Keratinocyte (primary cell): ENCODE data around the gene PARD3. TPM values are rescaled to one million over a fixed set of nuclear protein-coding genes. Genes with fewer than 3 reads are reported as not detected.

Experiments used
- DNase-seq: peaks from one replicate; pipeline ENCODE4 v3.0.0-alpha.2; 2011; ENCODE audit warnings: low read depth, missing footprints, low spot score
- FAIRE-seq: peaks from 2 replicates; lab custom pipeline; 2011; peaks lifted over from hg19 to GRCh38; lab: Jason Lieb, UNC
- H2AFZ ChIP-seq: 2 replicates; pipeline ENCODE4 v1.6.0; 2012; ENCODE audit warnings: low read length, control low read depth, inconsistent platforms; ENCODE audit not compliant: control insufficient read depth
- H3K27ac ChIP-seq: 2 replicates; pipeline ENCODE4 v1.5.1; 2011; ENCODE audit warnings: low read length; ENCODE audit not compliant: control insufficient read depth, insufficient read depth
- H3K27me3 ChIP-seq: 3 replicates; pipeline ENCODE4 v1.6.0; 2011; ENCODE audit warnings: low read length; ENCODE audit not compliant: control insufficient read depth, insufficient read depth; ENCODE audit errors: extremely low read depth
- H3K36me3 ChIP-seq, 2 experiments: 2 replicates in 1 of 2; 3 replicates in 1 of 2; pipeline ENCODE4 v1.5.1; 2011; ENCODE audit warnings: low read length in 2 of 2, mild to moderate bottlenecking in 1 of 2; ENCODE audit not compliant: control insufficient read depth in 2 of 2, insufficient read depth in 2 of 2; ENCODE audit errors: extremely low read depth in 1 of 2
- H3K4me1 ChIP-seq: 3 replicates; pipeline ENCODE4 v1.5.1; 2011; ENCODE audit warnings: low read length; ENCODE audit not compliant: control insufficient read depth, insufficient read depth; ENCODE audit errors: extremely low read depth
- H3K4me2 ChIP-seq: 3 replicates; pipeline ENCODE4 v1.6.0; 2011; ENCODE audit warnings: low read depth, low read length; ENCODE audit not compliant: control insufficient read depth, insufficient read depth; ENCODE audit errors: extremely low read depth
- H3K4me3 ChIP-seq, 3 experiments: fragments of 200-600 bp in 1 of 3; sonication (generic) in 1 of 3; 2 replicates in 2 of 3; 3 replicates in 1 of 3; pipeline ENCODE4 v1.5.1; 2011 to 2016; ENCODE audit warnings: low read length in 3 of 3, mild to moderate bottlenecking in 3 of 3, control low read depth in 2 of 3, inconsistent platforms in 1 of 3, low read depth in 1 of 3, mixed read lengths in 1 of 3, mixed run types in 1 of 3, moderate library complexity in 1 of 3; ENCODE audit not compliant: control insufficient read depth in 2 of 3, insufficient read depth in 2 of 3; ENCODE audit errors: extremely low read depth in 1 of 3
- H3K79me2 ChIP-seq: 2 replicates; pipeline ENCODE4 v1.6.0; 2012; ENCODE audit warnings: low read length; ENCODE audit not compliant: control insufficient read depth, insufficient read depth
- H3K9ac ChIP-seq: 3 replicates; pipeline ENCODE4 v1.6.0; 2011; ENCODE audit warnings: low read length; ENCODE audit not compliant: control insufficient read depth, insufficient read depth; ENCODE audit errors: extremely low read depth
- H3K9me1 ChIP-seq: 3 replicates; pipeline ENCODE4 v1.6.0; 2011; ENCODE audit warnings: low read length; ENCODE audit not compliant: control insufficient read depth, insufficient read depth; ENCODE audit errors: extremely low read depth
- H3K9me3 ChIP-seq: 2 replicates; pipeline ENCODE4 v1.5.1; 2012; ENCODE audit warnings: low read depth, low read length; ENCODE audit not compliant: control insufficient read depth
- H4K20me1 ChIP-seq: 3 replicates; pipeline ENCODE4 v1.6.0; 2011; ENCODE audit warnings: low read length; ENCODE audit not compliant: control insufficient read depth, insufficient read depth; ENCODE audit errors: extremely low read depth
- EZH2 ChIP-seq: IDR thresholded peaks from one replicate; pipeline ENCODE4 v1.6.1; 2012; ENCODE audit warnings: inconsistent platforms, mild to moderate bottlenecking, low read length, moderate library complexity
- dilution Hi-C: fragments of 300-500 bp; cut with MboI; formaldehyde crosslinking; loops from one replicate; pipeline ENCODE4 v1.7.0; 2020; ENCODE audit warnings: low sequenced_read_pairs; ENCODE audit not compliant: extremely low pct_ligation_motif_present
- polyA plus RNA-seq, 5 experiments: library from polyadenylated mRNA; depleted of rRNA in 3 of 5; stranded (reverse) in 3 of 5; stranded (forward) in 1 of 5; unstranded in 1 of 5; fragments of >200 nt; gene quantifications; 1 replicate in 1 of 5; 2 replicates in 3 of 5; 3 replicates in 1 of 5; pipeline versions ENCODE4 v1.2.1 to v1.2.3, GENCODE V29; 2011 to 2012; ENCODE audit warnings: missing spikeins in 2 of 5, low read depth in 1 of 5, low replicate concordance in 1 of 5
- TF ChIP-seq, protein P1 (sequence below), 3 experiments: IDR thresholded peaks in 1 of 3; conservative IDR thresholded peaks in 1 of 3; optimal IDR thresholded peaks in 1 of 3; 2 replicates in 2 of 3; 3 replicates in 1 of 3; pipeline versions ENCODE3 to v1.5.1; 2011; ENCODE audit warnings: low read length in 3 of 3, mild to moderate bottlenecking in 3 of 3, moderate library complexity in 2 of 3, control low read depth in 1 of 3, inconsistent platforms in 1 of 3; ENCODE audit not compliant: insufficient read depth in 2 of 3; ENCODE audit errors: extremely low read depth in 1 of 3

PARD3 gene
- polyA plus RNA-seq, 1 donor (not counting 4 experiments of a cell fraction or from before 2014, with no cell fraction given): 46.4 TPM

DNA sequence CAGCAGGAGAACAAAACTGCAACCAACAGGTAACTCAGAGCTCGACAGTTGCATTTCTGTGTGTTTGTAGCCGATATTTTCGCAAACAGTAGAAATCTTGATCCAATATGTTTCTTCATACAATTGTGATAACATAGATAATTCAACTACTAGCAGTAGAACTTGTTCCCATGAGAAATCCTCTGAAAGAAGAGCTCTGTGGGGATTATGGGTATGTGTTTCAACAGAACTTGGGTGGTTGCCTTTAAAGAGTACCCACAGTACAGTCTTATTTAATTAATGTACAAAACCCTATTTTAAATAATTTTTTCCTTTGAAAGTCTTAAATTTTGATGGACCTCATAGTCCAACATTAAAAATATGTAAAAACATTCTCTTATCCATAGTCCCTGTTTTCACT, 266.1 kb downstream of the PARD3 start:
- Histone ChIP-seq H3K4me1 (no peaks in the 10 kb centered on the region), H3K27me3 (no peaks in the 10 kb centered on the region), H3K9me3 (no peaks in the 10 kb centered on the region), H3K9me1 (no peaks in the 10 kb centered on the region), H3K9ac (no peak overlapping the region), H3K4me3 (no peak overlapping the region), H3K36me3 (peaks cover 0 to 2% of the 10 kb centered on the region in 2 experiments), H3K27ac (no peak overlapping the region), H3K79me2 (peaks cover 15% of the 10 kb centered on the region), H2AFZ (no peak overlapping the region), H4K20me1 (no peaks in the 10 kb centered on the region), H3K4me2 (no peak overlapping the region)
- TF ChIP-seq, protein P1, sequence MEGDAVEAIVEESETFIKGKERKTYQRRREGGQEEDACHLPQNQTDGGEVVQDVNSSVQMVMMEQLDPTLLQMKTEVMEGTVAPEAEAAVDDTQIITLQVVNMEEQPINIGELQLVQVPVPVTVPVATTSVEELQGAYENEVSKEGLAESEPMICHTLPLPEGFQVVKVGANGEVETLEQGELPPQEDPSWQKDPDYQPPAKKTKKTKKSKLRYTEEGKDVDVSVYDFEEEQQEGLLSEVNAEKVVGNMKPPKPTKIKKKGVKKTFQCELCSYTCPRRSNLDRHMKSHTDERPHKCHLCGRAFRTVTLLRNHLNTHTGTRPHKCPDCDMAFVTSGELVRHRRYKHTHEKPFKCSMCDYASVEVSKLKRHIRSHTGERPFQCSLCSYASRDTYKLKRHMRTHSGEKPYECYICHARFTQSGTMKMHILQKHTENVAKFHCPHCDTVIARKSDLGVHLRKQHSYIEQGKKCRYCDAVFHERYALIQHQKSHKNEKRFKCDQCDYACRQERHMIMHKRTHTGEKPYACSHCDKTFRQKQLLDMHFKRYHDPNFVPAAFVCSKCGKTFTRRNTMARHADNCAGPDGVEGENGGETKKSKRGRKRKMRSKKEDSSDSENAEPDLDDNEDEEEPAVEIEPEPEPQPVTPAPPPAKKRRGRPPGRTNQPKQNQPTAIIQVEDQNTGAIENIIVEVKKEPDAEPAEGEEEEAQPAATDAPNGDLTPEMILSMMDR (optimal IDR thresholded peaks at IDR 0.05 in 1 of 3, IDR thresholded peaks at IDR 0.05 in 1 of 3, conservative IDR thresholded peaks at IDR 0.05 in 1 of 3; ENCODE audit: extremely low read depth in 1 of 3, insufficient read depth in 2 of 3, low read length in 3 of 3): no peak
- TF ChIP-seq EZH2: no peak
- FAIRE-seq (no peak), DNase-seq (no peak)
- dilution Hi-C loops: no loop called here

DNA sequence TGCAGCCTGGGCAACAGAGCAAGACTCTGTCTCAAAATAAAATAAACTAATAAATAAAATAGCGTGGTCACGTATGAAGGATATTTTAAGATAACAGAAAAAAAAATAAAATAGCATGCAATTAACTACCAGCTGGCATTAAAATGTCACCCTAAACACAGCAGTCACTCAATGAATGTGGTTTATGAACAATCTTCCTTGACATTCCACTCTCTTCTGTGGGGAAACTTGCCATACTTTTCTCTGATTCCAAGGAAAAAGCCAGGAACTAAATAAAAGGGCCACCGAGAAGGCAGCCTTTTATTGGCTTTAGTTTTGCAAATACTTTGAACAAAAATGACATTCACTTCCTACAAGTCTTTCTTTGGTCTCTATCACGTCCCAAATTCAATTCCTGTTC, 266.6 kb downstream of the PARD3 start:
- Histone ChIP-seq H4K20me1 (no peaks in the 10 kb centered on the region), H3K4me2 (no peak overlapping the region), H3K9me1 (no peaks in the 10 kb centered on the region), H3K9ac (no peak overlapping the region), H3K27me3 (no peaks in the 10 kb centered on the region), H3K4me3 (no peak overlapping the region), H3K79me2 (peaks cover 15% of the 10 kb centered on the region), H3K36me3 (peaks cover 0 to 2% of the 10 kb centered on the region in 2 experiments), H3K4me1 (no peaks in the 10 kb centered on the region), H2AFZ (no peak overlapping the region), H3K27ac (no peak overlapping the region), H3K9me3 (no peaks in the 10 kb centered on the region)
- no peak for FAIRE-seq
- DNase-seq: no peak
- dilution Hi-C loops: no loop called here
- TF ChIP-seq, protein P1 (optimal IDR thresholded peaks at IDR 0.05 in 1 of 3, IDR thresholded peaks at IDR 0.05 in 1 of 3, conservative IDR thresholded peaks at IDR 0.05 in 1 of 3; ENCODE audit: extremely low read depth in 1 of 3, insufficient read depth in 2 of 3, low read length in 3 of 3): no peak
- no peak for TF ChIP-seq EZH2
